Osteoblast (primary cell): ENCODE results near the gene APOBEC2. TPM values are rescaled to one million over a fixed set of nuclear protein-coding genes. Genes with fewer than 3 reads are reported as not detected.
A peak's percentile ranks its signal among the peaks of the same experiment; 100 is the strongest.

Source experiments
- DNase-seq: peaks from one replicate; pipeline ENCODE4 v3.0.0; 2011; ENCODE audit warnings: low spot score, mixed read lengths; ENCODE audit not compliant: insufficient read length; ENCODE audit errors: missing footprints
- H2AFZ ChIP-seq: 2 replicates; pipeline ENCODE4 v1.6.0; 2011; ENCODE audit warnings: mild to moderate bottlenecking, low read length
- H3K27ac ChIP-seq: 2 replicates; pipeline ENCODE4 v1.5.1; 2011; ENCODE audit warnings: mild to moderate bottlenecking, low read depth, low read length, moderate library complexity
- H3K27me3 ChIP-seq: 2 replicates; pipeline ENCODE4 v1.6.0; 2012; ENCODE audit warnings: mild to moderate bottlenecking, control low read depth, inconsistent platforms, low read length, moderate library complexity; ENCODE audit not compliant: insufficient read depth
- H3K36me3 ChIP-seq: 2 replicates; pipeline ENCODE4 v1.5.1; 2011; ENCODE audit warnings: mild to moderate bottlenecking, low read length, control low read depth, moderate library complexity; ENCODE audit not compliant: insufficient read depth
- H3K4me1 ChIP-seq: 2 replicates; pipeline ENCODE4 v1.5.1; 2011; ENCODE audit warnings: mild to moderate bottlenecking, low read length, control low read depth, moderate library complexity; ENCODE audit not compliant: insufficient read depth
- H3K4me2 ChIP-seq: 2 replicates; pipeline ENCODE4 v1.6.0; 2011; ENCODE audit warnings: mild to moderate bottlenecking, low read length; ENCODE audit not compliant: insufficient read depth
- H3K4me3 ChIP-seq: fragments of 200-600 bp; sonication (generic); 3 replicates; pipeline ENCODE4 v1.5.1; 2012; ENCODE audit warnings: mild to moderate bottlenecking, low read length, inconsistent platforms; ENCODE audit not compliant: insufficient read depth
- H3K79me2 ChIP-seq: 2 replicates; pipeline ENCODE4 v1.6.0; 2012; ENCODE audit warnings: mild to moderate bottlenecking, low read length, control low read depth, inconsistent platforms; ENCODE audit not compliant: insufficient read depth
- H3K9me3 ChIP-seq: 2 replicates; pipeline ENCODE4 v1.5.1; 2011; ENCODE audit warnings: low read depth, low read length, control low read depth
- H4K20me1 ChIP-seq: 2 replicates; pipeline ENCODE4 v1.6.0; 2012; ENCODE audit warnings: mild to moderate bottlenecking, low read length, control low read depth; ENCODE audit not compliant: insufficient read depth
- CTCF ChIP-seq: IDR thresholded peaks from 2 replicates; pipeline ENCODE4 v1.5.1; 2011; ENCODE audit warnings: mild to moderate bottlenecking, low read depth, low read length, moderate library complexity; ENCODE audit errors: extremely low read depth
- total RNA-seq: library from RNA; depleted of rRNA; stranded (reverse); fragments of >200 nt; gene quantifications from 2 replicates; pipeline ENCODE4 v1.2.3, GENCODE V29; 2012

Gene APOBEC2
- total RNA-seq, 1 donor: not detected

GRCh38 chr6:41017663-41018062, 35.3 kb upstream of the APOBEC2 start:
- H2AFZ ChIP-seq: no peak overlapping the region
- no peak overlapping the region for H3K4me3 ChIP-seq
- H3K79me2 ChIP-seq: no peaks in the 10 kb centered on the region
- no peaks in the 10 kb centered on the region for H3K9me3 ChIP-seq
- DNase-seq: no peak
- no peak for TF ChIP-seq CTCF
- H4K20me1 ChIP-seq: no peaks in the 10 kb centered on the region
- H3K4me1 ChIP-seq: peaks cover 4% of the 10 kb centered on the region
- no peaks in the 10 kb centered on the region for H3K27me3 ChIP-seq
- no peak overlapping the region for H3K4me2 ChIP-seq
- no peaks in the 10 kb centered on the region for H3K36me3 ChIP-seq
- H3K27ac ChIP-seq: no peak overlapping the region

- Histone ChIP-seq H3K4me1 (peaks cover 4% of the 10 kb centered on the region), H3K4me2 (no peak overlapping the region), H4K20me1 (no peaks in the 10 kb centered on the region), H3K36me3 (no peaks in the 10 kb centered on the region), H3K79me2 (no peaks in the 10 kb centered on the region), H3K27ac (no peak overlapping the region), H3K9me3 (no peaks in the 10 kb centered on the region), H3K4me3 (no peak overlapping the region), H2AFZ (no peak overlapping the region), H3K27me3 (peaks cover 3% of the 10 kb centered on the region)
- peak; percentile 61 for DNase-seq
- peak; percentile 47 for TF ChIP-seq CTCF
Measured at GRCh38 chr6:41021832-41022231, 31.2 kb upstream of the APOBEC2 start.

- TF ChIP-seq CTCF: no peak
- Histone ChIP-seq H3K4me2 (no peak overlapping the region), H3K4me1 (peaks cover 4% of the 10 kb centered on the region), H4K20me1 (no peaks in the 10 kb centered on the region), H3K79me2 (no peaks in the 10 kb centered on the region), H3K36me3 (no peaks in the 10 kb centered on the region), H3K27ac (no peak overlapping the region), H3K9me3 (no peaks in the 10 kb centered on the region), H3K27me3 (peaks cover 3% of the 10 kb centered on the region), H3K4me3 (no peak overlapping the region), H2AFZ (no peak overlapping the region)
- peak; percentile 14 for DNase-seq
Measured at GRCh38 chr6:41022294-41022693, 30.7 kb upstream of the APOBEC2 start.

GRCh38 chr6:41023114-41023513, 29.9 kb upstream of the APOBEC2 start:
- peaks cover 9% of the 10 kb centered on the region for H3K4me1 ChIP-seq
- peak; percentile 83 for DNase-seq
- no peak overlapping the region for H3K4me3 ChIP-seq
- no peak for TF ChIP-seq CTCF
- no peak overlapping the region for H2AFZ ChIP-seq
- no peaks in the 10 kb centered on the region for H3K36me3 ChIP-seq
- H3K79me2 ChIP-seq: no peaks in the 10 kb centered on the region
- H3K9me3 ChIP-seq: no peaks in the 10 kb centered on the region
- no peak overlapping the region for H3K27ac ChIP-seq
- no peaks in the 10 kb centered on the region for H4K20me1 ChIP-seq
- H3K4me2 ChIP-seq: no peak overlapping the region
- peaks cover 3% of the 10 kb centered on the region for H3K27me3 ChIP-seq
